CD4-positive, alpha-beta T cell (primary cell): ENCODE measurements around the gene CDC37L1. TPM values are rescaled to one million over a fixed set of nuclear protein-coding genes. Genes with fewer than 3 reads are reported as not detected.
A peak's percentile ranks its signal among the peaks of the same experiment; 100 is the strongest.

Experiments used
- ATAC-seq: fragments of 200-7000 bp; cut with Tn5 transposase; one replicate; pipeline ENCODE4 v1.10.0; 2022; ENCODE audit warnings: mild to moderate bottlenecking; ENCODE audit not compliant: poor library complexity
- CTCF ChIA-PET: fragments of 350-600 bp; sonication (Branson Sonifier 250); formaldehyde crosslinking; loops from one replicate; lab custom pipeline; 2021; ENCODE audit warnings: antibody characterized with exemption, inconsistent platforms; lab: Charles Lee
- POLR2A ChIA-PET: fragments of 350-600 bp; sonication (Branson Sonifier 250); formaldehyde crosslinking; loops from one replicate; lab custom pipeline; 2021; ENCODE audit warnings: antibody characterized with exemption, inconsistent platforms; lab: Charles Lee
- DNase-seq, 14 experiments: peaks; one replicate each; pipeline ENCODE4 v3.0.0-alpha.2; 2013 to 2020; ENCODE audit warnings: mixed read lengths in 2 of 14
- H3K27ac ChIP-seq, 2 donors: one replicate each; pipeline versions ENCODE4 v1.5.1 to v1.7.0; 2013; ENCODE audit warnings: low read length in 2 of 2, low read depth in 1 of 2, mild to moderate bottlenecking in 1 of 2
- H3K27me3 ChIP-seq, 2 experiments: 1 replicate in 1 of 2; 2 replicates in 1 of 2; pipeline versions ENCODE4 v1.6.1 to v1.7.0; 2013; ENCODE audit warnings: low read length in 2 of 2, control low read depth in 1 of 2, mild to moderate bottlenecking in 1 of 2, moderate library complexity in 1 of 2; ENCODE audit not compliant: insufficient read depth in 2 of 2, control insufficient read depth in 1 of 2
- H3K36me3 ChIP-seq: one replicate; pipeline ENCODE4 v1.6.1; 2013; ENCODE audit warnings: low read length, control low read depth; ENCODE audit not compliant: insufficient read depth
- H3K4me1 ChIP-seq: one replicate; pipeline ENCODE4 v1.6.1; 2013; ENCODE audit warnings: low read length, control low read depth; ENCODE audit not compliant: insufficient read depth
- H3K4me3 ChIP-seq: one replicate; pipeline ENCODE4 v1.5.1; 2013; ENCODE audit warnings: mild to moderate bottlenecking, low read length, moderate library complexity
- H3K9me3 ChIP-seq, 2 experiments: 1 replicate in 1 of 2; 2 replicates in 1 of 2; pipeline versions ENCODE4 v1.6.1 to v1.7.0; 2013; ENCODE audit warnings: low read length in 2 of 2, mild to moderate bottlenecking in 2 of 2, control low read depth in 1 of 2, moderate library complexity in 1 of 2; ENCODE audit not compliant: control insufficient read depth in 1 of 2, insufficient read depth in 1 of 2
- H3K27ac Mint-ChIP-seq: one replicate; pipeline ENCODE4 v1.8.0; 2020; ENCODE audit warnings: mixed read lengths
- H3K27me3 Mint-ChIP-seq: one replicate; pipeline ENCODE4 v1.8.0; 2021; ENCODE audit warnings: mixed read lengths
- H3K36me3 Mint-ChIP-seq: one replicate; pipeline ENCODE4 v1.8.0; 2021; ENCODE audit warnings: low read depth, mixed read lengths
- H3K4me1 Mint-ChIP-seq: one replicate; pipeline ENCODE4 v1.8.0; 2021; ENCODE audit warnings: low read depth, mixed read lengths
- H3K4me3 Mint-ChIP-seq: one replicate; pipeline ENCODE4 v1.8.0; 2020; ENCODE audit warnings: mild to moderate bottlenecking, mixed read lengths
- H3K9me3 Mint-ChIP-seq: one replicate; pipeline ENCODE4 v1.8.0; 2020; ENCODE audit warnings: mixed read lengths
- intact Hi-C, 2 experiments: fragments of 100-400 bp; cut with DNase I in 1 of 2; cut with micrococcal nuclease in 1 of 2; formaldehyde crosslinking; loops; one replicate each; pipeline versions ENCODE4 v1.15.1 to v1.9.0; 2023 to 2025; cut with DNase I, micrococcal nuclease
- polyA plus RNA-seq, 2 donors: library from polyadenylated mRNA; unstranded; fragments of 120-200 nt; gene quantifications; one replicate each; pipeline ENCODE4 v1.2.1, GENCODE V29; 2013
- total RNA-seq, 174 experiments: library from RNA in 2 of 174; stranded (reverse) in 2 of 174; gene quantifications; one replicate each; pipeline ENCODE4 v1.2.3 and lab custom pipeline; 2021 to 2026
- TF ChIP-seq, protein P1 (sequence below): fragments of 200-600 bp; IDR thresholded peaks from one replicate; pipeline ENCODE4 v1.8.0; 2022; ENCODE audit warnings: antibody characterized with exemption, mild to moderate bottlenecking

The CDC37L1 gene
- total RNA-seq (10 to 100 TPM; 49.1 to 53.4 TPM), total RNA-seq (lab: John Stamatoyannopoulos, UW) (15.9 to 75.9 (median 39.8) reads per million in 172 experiments)
- polyA plus RNA-seq (2013, experiment 1 of 2): 14.8 TPM
- 15.6 TPM for polyA plus RNA-seq (2013, experiment 2 of 2)

DNA sequence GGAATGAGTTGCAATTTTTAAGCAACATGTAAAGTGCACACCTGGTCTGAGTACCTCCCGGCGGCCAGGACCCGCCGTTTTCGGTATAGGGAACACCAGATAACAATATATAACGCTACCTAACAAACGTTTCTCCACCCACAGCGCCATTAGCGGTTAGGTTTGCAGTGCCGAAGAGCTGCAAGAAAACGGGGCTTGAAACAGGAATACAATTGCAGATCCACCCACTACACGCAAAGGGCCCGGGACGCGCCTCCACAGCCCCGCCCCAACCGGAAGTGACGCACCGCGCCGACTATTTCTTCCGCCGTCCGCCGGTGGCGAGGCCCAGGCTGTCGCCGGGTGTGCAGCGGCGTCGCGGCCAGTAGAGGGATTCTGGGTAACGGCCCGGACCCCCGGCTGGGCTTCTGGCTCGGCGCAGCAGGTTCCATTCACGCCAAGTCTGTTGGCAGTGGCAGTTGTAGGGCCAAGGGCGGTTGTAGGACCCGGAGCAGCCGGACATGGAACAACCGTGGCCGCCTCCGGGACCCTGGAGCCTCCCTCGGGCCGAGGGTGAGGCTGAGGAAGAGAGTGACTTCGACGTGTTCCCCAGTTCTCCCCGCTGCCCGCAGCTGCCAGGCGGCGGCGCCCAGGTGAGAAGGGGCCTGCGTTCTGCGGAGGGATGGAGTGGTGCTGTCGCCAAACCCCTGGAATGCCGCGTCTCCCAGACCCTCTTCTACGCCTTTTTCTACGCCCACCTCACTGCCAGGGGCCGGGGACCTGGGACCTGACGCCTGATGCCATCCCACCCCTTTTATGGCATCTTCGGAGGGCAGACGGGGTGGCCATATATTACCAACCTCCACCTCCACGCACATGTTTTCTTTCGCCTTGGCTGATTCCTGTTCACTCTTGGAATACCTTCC lies at the start of gene CDC37L1:
Gene CDC37L1, plus strand, starts transcription at position 302 of the 905 bp plus-strand sequence. Its CDS starts 199 bp downstream, at position 501.
- Histone ChIP-seq H3K9me3 (no peaks in the 10 kb centered on the region), H3K27me3 (no peaks in the 10 kb centered on the region), H3K4me3 (peak within 1 kb of the TSS; percentile 95), H3K27ac (peak within 1 kb of the TSS; percentile 95), H3K4me1 (peaks cover 20% of the 10 kb centered on the region), H3K36me3 (peaks cover 5% of the 10 kb centered on the region)
- TF ChIP-seq, protein P1, sequence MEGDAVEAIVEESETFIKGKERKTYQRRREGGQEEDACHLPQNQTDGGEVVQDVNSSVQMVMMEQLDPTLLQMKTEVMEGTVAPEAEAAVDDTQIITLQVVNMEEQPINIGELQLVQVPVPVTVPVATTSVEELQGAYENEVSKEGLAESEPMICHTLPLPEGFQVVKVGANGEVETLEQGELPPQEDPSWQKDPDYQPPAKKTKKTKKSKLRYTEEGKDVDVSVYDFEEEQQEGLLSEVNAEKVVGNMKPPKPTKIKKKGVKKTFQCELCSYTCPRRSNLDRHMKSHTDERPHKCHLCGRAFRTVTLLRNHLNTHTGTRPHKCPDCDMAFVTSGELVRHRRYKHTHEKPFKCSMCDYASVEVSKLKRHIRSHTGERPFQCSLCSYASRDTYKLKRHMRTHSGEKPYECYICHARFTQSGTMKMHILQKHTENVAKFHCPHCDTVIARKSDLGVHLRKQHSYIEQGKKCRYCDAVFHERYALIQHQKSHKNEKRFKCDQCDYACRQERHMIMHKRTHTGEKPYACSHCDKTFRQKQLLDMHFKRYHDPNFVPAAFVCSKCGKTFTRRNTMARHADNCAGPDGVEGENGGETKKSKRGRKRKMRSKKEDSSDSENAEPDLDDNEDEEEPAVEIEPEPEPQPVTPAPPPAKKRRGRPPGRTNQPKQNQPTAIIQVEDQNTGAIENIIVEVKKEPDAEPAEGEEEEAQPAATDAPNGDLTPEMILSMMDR: peak; percentile 74
- peak; percentile 82 for ATAC-seq
- intact Hi-C loops: loop anchor here (1.0 to 10.0 kb wide), 12 partner anchors 12 to 1837 kb away; partner anchors contain the start of genes RIC1 (in 2 of the 2), AK3 (in 1 of the 2), PLGRKT (in 1 of the 2) and PLPP6 (in 1 of the 2)
- Mint-ChIP-seq H3K27me3 (no peaks in the 10 kb centered on the region), H3K4me1 (peaks cover 17% of the 10 kb centered on the region), H3K4me3 (no peak within 1 kb of the TSS), H3K36me3 (peaks cover 12% of the 10 kb centered on the region), H3K27ac (no peak within 1 kb of the TSS), H3K9me3 (no peaks in the 10 kb centered on the region)
- POLR2A ChIA-PET: interaction anchor here (0.6 to 1.4 kb wide), 28 partner anchors 9 to 1734 kb away, joined by 3 to 95 read pairs (median 4); partner anchors contain the start of genes AK3, CD274, PLPP6 and RCL1
- CTCF ChIA-PET: interaction anchor here (0.7 to 1.5 kb wide), 8 partner anchors 12 to 1162 kb away, joined by 3 to 22 read pairs (median 4); partner anchors contain the start of genes PLPP6 and SPATA6L
- DNase-seq: peak; percentile 97 to 100 (median 99)

DNA sequence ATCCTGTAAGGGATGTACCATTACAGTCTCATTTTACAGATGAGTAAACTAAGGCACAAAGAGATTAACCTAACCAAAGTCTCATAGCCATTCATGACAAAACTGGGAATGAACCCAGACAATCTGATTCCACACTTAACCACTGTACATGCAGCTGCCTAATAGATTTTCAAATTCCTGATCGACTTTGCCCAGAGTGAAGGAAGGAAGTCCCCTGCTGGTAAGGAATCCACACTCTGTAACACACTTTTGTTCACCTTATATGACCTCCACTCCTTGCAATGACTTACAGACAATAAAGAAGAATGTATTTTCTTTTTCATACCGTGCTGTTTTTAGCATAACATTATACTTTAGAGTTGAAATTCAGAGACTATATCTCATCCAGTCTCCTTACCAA lies 48.5 kb upstream of the CDC37L1 start:
- Mint-ChIP-seq H3K36me3 (no peaks in the 10 kb centered on the region), H3K9me3 (no peaks in the 10 kb centered on the region), H3K27ac (no peak overlapping the region), H3K4me3 (no peak overlapping the region), H3K27me3 (no peaks in the 10 kb centered on the region), H3K4me1 (no peaks in the 10 kb centered on the region)
- TF ChIP-seq, protein P1: no peak
- intact Hi-C loops: no loop called here
- ChIA-PET CTCF (no interaction called here), POLR2A (no interaction called here)
- DNase-seq (no peak), ATAC-seq (no peak)
- H3K27ac ChIP-seq: no peak overlapping the region
- H3K27me3 ChIP-seq: no peaks in the 10 kb centered on the region
- no peak overlapping the region for H3K4me3 ChIP-seq
- H3K36me3 ChIP-seq: no peaks in the 10 kb centered on the region
- no peaks in the 10 kb centered on the region for H3K4me1 ChIP-seq
- H3K9me3 ChIP-seq: no peaks in the 10 kb centered on the region

DNA sequence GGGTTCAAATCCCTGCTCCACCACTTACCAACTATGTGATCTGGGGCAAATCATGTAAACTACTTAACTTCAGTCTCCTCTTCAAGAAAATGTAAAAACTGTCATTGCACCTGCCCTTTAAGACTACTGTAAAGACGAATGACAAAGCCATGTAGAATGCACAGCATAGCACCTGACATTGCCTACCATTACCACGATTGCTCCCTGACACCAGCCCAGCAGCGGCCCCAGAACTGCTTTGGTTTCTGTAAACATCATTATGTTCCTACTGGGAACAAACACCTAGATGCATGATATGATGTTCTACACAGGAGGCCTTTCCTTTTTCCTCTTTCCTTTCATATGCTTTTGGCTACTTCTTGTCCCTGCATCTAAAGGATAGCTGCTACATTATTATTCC lies 40.4 kb upstream of the CDC37L1 start:
- Mint-ChIP-seq H3K9me3 (no peaks in the 10 kb centered on the region), H3K27ac (peak overlapping the region; percentile 0), H3K27me3 (no peaks in the 10 kb centered on the region), H3K36me3 (no peaks in the 10 kb centered on the region), H3K4me1 (peaks cover 12% of the 10 kb centered on the region), H3K4me3 (no peak overlapping the region)
- no peaks in the 10 kb centered on the region for H3K36me3 ChIP-seq
- H3K4me3 ChIP-seq: no peak overlapping the region
- no peaks in the 10 kb centered on the region for H3K4me1 ChIP-seq
- intact Hi-C loops: no loop called here
- no peak overlapping the region for H3K27ac ChIP-seq
- DNase-seq (no peak), ATAC-seq (no peak)
- CTCF ChIA-PET: interaction anchor here (1.0 to 2.3 kb wide), 5 partner anchors 26 to 324 kb away, joined by 3 to 12 read pairs (median 5); partner anchors contain the start of gene CDC37L1
- TF ChIP-seq, protein P1: no peak
- POLR2A ChIA-PET: interaction anchor here (0.8 to 1.7 kb wide), 2 partner anchors 35 to 91 kb away, joined by 3 to 8 read pairs; no protein-coding TSS in a partner anchor
- H3K9me3 ChIP-seq: no peaks in the 10 kb centered on the region
- H3K27me3 ChIP-seq: no peaks in the 10 kb centered on the region
